HCT116 (cell line): ENCODE results near the gene MTUS2. TPM values are rescaled to one million over a fixed set of nuclear protein-coding genes. Genes with fewer than 3 reads are reported as not detected.

Source experiments
- ATAC-seq: fragments of 200-7000 bp; cut with Tn5 transposase; 2 replicates; pipeline ENCODE4 v1.9.1; 2020; ENCODE audit warnings: mild to moderate bottlenecking, moderate library complexity
- BruUV-seq: library from RNA; stranded (reverse); fragments of 400-500 nt; replicated peaks from 2 replicates; lab custom pipeline; 2021; lab: Mats Ljungman, UMichigan
- CTCF ChIA-PET: fragments of 300-600 bp; sonication (Branson Sonifier 250); formaldehyde crosslinking; loops from one replicate; lab custom pipeline; 2021; ENCODE audit warnings: antibody characterized with exemption; lab: Charles Lee
- POLR2A ChIA-PET: fragments of 300-600, 350-600 bp; sonication (Branson Sonifier 250); formaldehyde crosslinking; loops from one replicate; lab custom pipeline; 2021; ENCODE audit warnings: antibody characterized with exemption; lab: Charles Lee
- RAD21 ChIA-PET, 2 experiments: fragments of 300-600 bp; sonication (Branson Sonifier 250); formaldehyde crosslinking; loops; one replicate each; lab custom pipeline; 2023; ENCODE audit warnings: low total read pairs in 2 of 2; ENCODE audit not compliant: uncharacterized antibody in 2 of 2, unreplicated experiment in 2 of 2, low non-redundant PET in 1 of 2; lab: Charles Lee
- DNase-seq: peaks from one replicate; pipeline ENCODE4 v3.0.0-alpha.2; 2010; ENCODE audit warnings: low read depth, low spot score
- H2AFZ ChIP-seq: fragments of 200-600 bp; shearing (Covaris generic), sonication (generic); 2 replicates; pipeline ENCODE4 v1.6.1; 2017; ENCODE audit warnings: low read depth, mixed run types, mixed read lengths, antibody characterized with exemption, low read length; ENCODE audit not compliant: poor library complexity, severe bottlenecking
- H3K27ac ChIP-seq: 2 replicates; pipeline ENCODE4 v1.5.1; 2012; ENCODE audit warnings: low read depth, low read length
- H3K27me3 ChIP-seq: fragments of 200-600 bp; sonication (generic); 2 replicates; pipeline ENCODE4 v1.6.1; 2016; ENCODE audit warnings: mixed run types, low read length, mixed read lengths; ENCODE audit not compliant: insufficient read depth
- H3K36me3 ChIP-seq, 2 experiments: fragments of 200-500 bp in 1 of 2; fragments of 200-600 bp in 1 of 2; sonication (Bioruptor generic) in 1 of 2; sonication (generic) in 1 of 2; 2 replicates each; pipeline versions ENCODE4 v1.5.1 to v1.6.1; 2014 to 2016; ENCODE audit warnings: low read length in 2 of 2, inconsistent platforms in 1 of 2, mixed read lengths in 1 of 2, mixed run types in 1 of 2; ENCODE audit not compliant: insufficient read depth in 2 of 2, control insufficient read depth in 1 of 2
- H3K4me1 ChIP-seq, 2 experiments: fragments of 200-600 bp in 1 of 2; sonication (generic) in 1 of 2; 2 replicates each; pipeline versions ENCODE4 v1.5.1 to v1.6.1; 2012 to 2017; ENCODE audit warnings: low read length in 2 of 2, inconsistent platforms in 1 of 2, mild to moderate bottlenecking in 1 of 2, mixed read lengths in 1 of 2, mixed run types in 1 of 2, moderate library complexity in 1 of 2; ENCODE audit not compliant: insufficient read depth in 2 of 2, control insufficient read depth in 1 of 2
- H3K4me2 ChIP-seq: fragments of 200-600 bp; sonication (generic); 2 replicates; pipeline ENCODE4 v1.6.1; 2017; ENCODE audit warnings: mixed run types, low read length, mixed read lengths
- H3K4me3 ChIP-seq, 2 experiments: fragments of 200-600 bp in 1 of 2; sonication (generic) in 1 of 2; replicated peaks in 1 of 2; 2 replicates each; pipeline ENCODE4 v1.5.1; 2011 to 2016; ENCODE audit warnings: low read length in 2 of 2, control low read depth in 1 of 2, low read depth in 1 of 2, mild to moderate bottlenecking in 1 of 2, mixed read lengths in 1 of 2, mixed run types in 1 of 2
- H3K79me2 ChIP-seq: fragments of 200-600 bp; sonication (generic); 2 replicates; pipeline ENCODE4 v1.6.1; 2017; ENCODE audit warnings: mild to moderate bottlenecking, mixed run types, low read length, moderate library complexity, mixed read lengths; ENCODE audit not compliant: insufficient read depth
- H3K9ac ChIP-seq: fragments of 200-600 bp; sonication (generic); 2 replicates; pipeline ENCODE4 v1.6.1; 2016; ENCODE audit warnings: low read length, mixed read lengths
- H3K9me2 ChIP-seq: fragments of 200-600 bp; sonication (generic), shearing (Covaris generic); 2 replicates; pipeline ENCODE4 v1.6.1; 2017; ENCODE audit warnings: mixed run types, mild to moderate bottlenecking, moderate library complexity; ENCODE audit not compliant: insufficient read depth
- H3K9me3 ChIP-seq, 2 experiments: fragments of 200-500 bp in 1 of 2; fragments of 200-600 bp in 1 of 2; sonication (Bioruptor generic) in 1 of 2; sonication (generic) in 1 of 2; 2 replicates each; pipeline ENCODE4 v1.6.1; 2014 to 2017; ENCODE audit warnings: low read length in 2 of 2, mixed read lengths in 2 of 2, inconsistent platforms in 1 of 2, low read depth in 1 of 2, mild to moderate bottlenecking in 1 of 2, mixed run types in 1 of 2, moderate library complexity in 1 of 2; ENCODE audit not compliant: control insufficient read depth in 1 of 2, insufficient read depth in 1 of 2
- H4K20me1 ChIP-seq: fragments of 200-600 bp; sonication (generic), shearing (Covaris generic); 2 replicates; pipeline ENCODE4 v1.6.1; 2017; ENCODE audit warnings: mixed run types, mild to moderate bottlenecking, moderate library complexity; ENCODE audit not compliant: insufficient read depth
- ATF3 ChIP-seq: IDR thresholded peaks from 2 replicates; pipeline ENCODE4 v1.6.1; 2012
- CEBPB ChIP-seq: IDR thresholded peaks from 2 replicates; pipeline ENCODE4 v1.6.1; 2012; ENCODE audit warnings: low read depth
- CTCF ChIP-seq, 3 experiments: fragments of 200-600 bp in 1 of 3; sonication (generic) in 1 of 3; IDR thresholded peaks in 2 of 3; conservative IDR thresholded peaks in 1 of 3; 2 replicates each; pipeline ENCODE4 v1.5.1; 2012 to 2017; ENCODE audit warnings: low read depth in 2 of 3, low read length in 2 of 3, antibody characterized with exemption in 1 of 3, borderline replicate concordance in 1 of 3, control low read depth in 1 of 3, mild to moderate bottlenecking in 1 of 3, mixed read lengths in 1 of 3, mixed run types in 1 of 3, moderate library complexity in 1 of 3; ENCODE audit not compliant: insufficient read depth in 1 of 3
- EGR1 ChIP-seq: IDR thresholded peaks from 2 replicates; pipeline ENCODE4 v1.6.1; 2012; ENCODE audit warnings: low read depth
- ELF1 ChIP-seq: IDR thresholded peaks from 2 replicates; pipeline ENCODE4 v1.6.1; 2012; ENCODE audit warnings: low read depth, borderline replicate concordance
- EZH2 ChIP-seq: fragments of 200-600 bp; sonication (generic); IDR thresholded peaks from 2 replicates; pipeline ENCODE4 v1.6.1; 2017; ENCODE audit warnings: antibody characterized with exemption, mixed run types
- FOSL1 ChIP-seq: IDR thresholded peaks from 2 replicates; pipeline ENCODE4 v1.6.1; 2012; ENCODE audit warnings: low read depth
- MAX ChIP-seq: IDR thresholded peaks from 2 replicates; pipeline ENCODE4 v1.6.1; 2012
- POLR2A ChIP-seq: IDR thresholded peaks from 2 replicates; pipeline ENCODE4 v1.7.0; 2011; ENCODE audit warnings: borderline replicate concordance; ENCODE audit not compliant: insufficient read depth, insufficient read length; ENCODE audit errors: extremely low read depth
- RAD21 ChIP-seq: IDR thresholded peaks from 2 replicates; pipeline ENCODE4 v1.6.1; 2012; ENCODE audit warnings: low read depth, mild to moderate bottlenecking
- REST ChIP-seq: IDR thresholded peaks from 2 replicates; pipeline ENCODE4 v1.6.1; 2012; ENCODE audit warnings: low read depth
- SIN3A ChIP-seq: IDR thresholded peaks from 2 replicates; pipeline ENCODE4 v1.6.1; 2012; ENCODE audit warnings: low read depth
- SP1 ChIP-seq: IDR thresholded peaks from 2 replicates; pipeline ENCODE4 v1.6.1; 2012; ENCODE audit warnings: low read depth
- SRF ChIP-seq: IDR thresholded peaks from 2 replicates; pipeline ENCODE4 v1.6.1; 2012; ENCODE audit warnings: low read depth
- YY1 ChIP-seq: IDR thresholded peaks from 2 replicates; pipeline ENCODE4 v1.6.1; 2011; ENCODE audit warnings: low read length, low read depth, moderate library complexity, mild to moderate bottlenecking; ENCODE audit not compliant: insufficient replicate concordance; ENCODE audit errors: extremely low read depth
- ZFX ChIP-seq: fragments of 450-650 bp; IDR thresholded peaks from 2 replicates; pipeline ENCODE4 v1.6.1; 2017
- intact Hi-C: fragments of 100-400 bp; cut with micrococcal nuclease; formaldehyde crosslinking; loops from 2 replicates; pipeline ENCODE4 v1.10.0; 2022
- total RNA-seq: library from RNA; stranded (reverse); gene quantifications from one replicate; pipeline ENCODE4 v1.2.1, GENCODE V29; 2021; ENCODE audit not compliant: unreplicated experiment

Gene MTUS2
- total RNA-seq, 1 experiment from 2014 or later, result 0.02 TPM

- ChIA-PET CTCF (no interaction called here), POLR2A (no interaction called here), RAD21 (no interaction called here)
- no peak overlapping the region for H3K9ac ChIP-seq
- no TSS peak for BruUV-seq
- no peak overlapping the region for H3K4me2 ChIP-seq
- no peaks in the 10 kb centered on the region for H3K4me1 ChIP-seq
- DNase-seq (no peak), ATAC-seq (no peak)
- no peaks in the 10 kb centered on the region for H3K9me2 ChIP-seq
- no peaks in the 10 kb centered on the region for H3K9me3 ChIP-seq
- intact Hi-C loops, result no loop called here
- H3K27me3 ChIP-seq, result peaks cover 72% of the 10 kb centered on the region
- H3K36me3 ChIP-seq, result no peaks in the 10 kb centered on the region
- TF ChIP-seq YY1 (no peak), FOSL1 (no peak), SP1 (no peak), CEBPB (no peak)
- H3K79me2 ChIP-seq, result no peaks in the 10 kb centered on the region
- H4K20me1 ChIP-seq, result no peaks in the 10 kb centered on the region
- H3K4me3 ChIP-seq, result no peak overlapping the region
- H3K27ac ChIP-seq, result no peak overlapping the region
- no peak overlapping the region for H2AFZ ChIP-seq
Observed at GRCh38 chr13:29270271-29270985, 450.3 kb downstream of the MTUS2 start.

- DNase-seq, result no peak
- Histone ChIP-seq H3K9me2 (no peaks in the 10 kb centered on the region), H2AFZ (no peak overlapping the region), H3K27ac (no peak overlapping the region), H3K9me3 (no peaks in the 10 kb centered on the region), H3K36me3 (no peaks in the 10 kb centered on the region), H3K27me3 (peaks cover 68% of the 10 kb centered on the region), H3K4me1 (no peaks in the 10 kb centered on the region), H3K4me2 (no peak overlapping the region), H4K20me1 (no peaks in the 10 kb centered on the region), H3K4me3 (no peak overlapping the region), H3K9ac (no peak overlapping the region), H3K79me2 (no peaks in the 10 kb centered on the region)
- ChIA-PET POLR2A (no interaction called here), RAD21 (no interaction called here), CTCF (no interaction called here)
- intact Hi-C loops, result no loop called here
- no TSS peak for BruUV-seq
- ATAC-seq, result no peak
- no peak for TF ChIP-seq SP1
- no peak for TF ChIP-seq ELF1
- no peak for TF ChIP-seq CEBPB
- no peak for TF ChIP-seq REST
- TF ChIP-seq ZFX, result no peak
- TF ChIP-seq SIN3A, result no peak
- no peak for TF ChIP-seq ATF3
- TF ChIP-seq EGR1, result no peak
- TF ChIP-seq RAD21, result no peak
- TF ChIP-seq CTCF (IDR thresholded peaks at IDR 0.05 in 2 of 3, conservative IDR thresholded peaks at IDR 0.05 in 1 of 3; ENCODE audit: borderline replicate concordance in 1 of 3, insufficient read depth in 1 of 3, low read depth in 2 of 3, low read length in 2 of 3), result no peak
- TF ChIP-seq FOSL1, result no peak
- no peak for TF ChIP-seq EZH2
- TF ChIP-seq SRF, result no peak
- no peak for TF ChIP-seq MAX
- no peak for TF ChIP-seq POLR2A
Observed at GRCh38 chr13:29271606-29272005, 451.5 kb downstream of the MTUS2 start.
